A549 (cell line): Measurements from ENCODE around the gene ATN1. TPM values are rescaled to one million over a fixed set of nuclear protein-coding genes. Genes with fewer than 3 reads are reported as not detected.

Experiments used
- ATAC-seq, 2 experiments: fragments of 200-7000 bp in 1 of 2; fragments of >200 bp in 1 of 2; cut with Nextera tagmentation in 1 of 2; cut with Tn5 transposase in 1 of 2; 3 replicates each; pipeline versions ENCODE4 v1.8.0 to v1.9.1; 2018 to 2020; ENCODE audit warnings: mild to moderate bottlenecking in 1 of 2, moderate library complexity in 1 of 2
- CTCF ChIA-PET: fragments of 300-600 bp; sonication (Branson Sonifier 250); formaldehyde crosslinking; extraction: SDS; loops from one replicate; lab custom pipeline; 2021; ENCODE audit warnings: antibody characterized with exemption, inconsistent platforms; lab: Yijun Ruan, JAX
- POLR2A ChIA-PET: fragments of 350-600 bp; formaldehyde crosslinking; extraction: SDS; loops from one replicate; lab custom pipeline; 2021; ENCODE audit warnings: antibody characterized with exemption, inconsistent platforms; lab: Yijun Ruan, JAX
- DNase-seq, 2 experiments: peaks; one replicate each; pipeline versions ENCODE4 v3.0.0 to v3.0.0-alpha.2; 2011 to 2016; ENCODE audit warnings: low read depth in 1 of 2, low spot score in 1 of 2
- FAIRE-seq: peaks from 2 replicates; lab custom pipeline; 2011; peaks lifted over from hg19 to GRCh38; lab: Jason Lieb, UNC
- H3K27ac ChIP-seq, 2 experiments: fragments of >200 bp; sonication (Bioruptor Twin); formaldehyde crosslinking; 3 replicates each; pipeline ENCODE4 v1.5.1; 2016 to 2017
- H3K4me1 ChIP-seq: fragments of >200 bp; sonication (Bioruptor Twin); formaldehyde crosslinking; 3 replicates; pipeline ENCODE4 v1.6.1; 2016
- H3K4me2 ChIP-seq: fragments of >200 bp; sonication (Bioruptor Twin); formaldehyde crosslinking; 3 replicates; pipeline ENCODE4 v1.6.1; 2016
- H3K4me3 ChIP-seq: fragments of >200 bp; sonication (Bioruptor Twin); formaldehyde crosslinking; 3 replicates; pipeline ENCODE4 v1.5.1; 2016
- H3K9me3 ChIP-seq: fragments of >200 bp; sonication (Bioruptor Twin); formaldehyde crosslinking; 3 replicates; pipeline ENCODE4 v1.6.1; 2016
- BHLHE40 ChIP-seq: IDR thresholded peaks from 2 replicates; pipeline ENCODE4 v1.6.1; 2012; ENCODE audit warnings: low read depth, low read length, inconsistent platforms
- CHD4 ChIP-seq: fragments of 200-600 bp; sonication (generic); IDR thresholded peaks from 2 replicates; pipeline ENCODE4 v1.6.1; 2016; ENCODE audit warnings: antibody characterized with exemption, mild to moderate bottlenecking, borderline replicate concordance
- EHF ChIP-seq: fragments of 250-450 bp; sonication (Bioruptor Pico); IDR thresholded peaks from 2 replicates; pipeline ENCODE4 v1.5.0; 2020; ENCODE audit warnings: mild to moderate bottlenecking
- ELK1 ChIP-seq: fragments of 150-350 bp; IDR thresholded peaks from 2 replicates; pipeline ENCODE4 v1.6.1; 2014; ENCODE audit warnings: low read depth, mild to moderate bottlenecking, low read length
- EP300 ChIP-seq, 2 experiments: fragments of >200 bp; sonication (Bioruptor Twin); formaldehyde crosslinking; IDR thresholded peaks; 2 replicates in 1 of 2; 3 replicates in 1 of 2; pipeline ENCODE4 v1.6.1; 2016 to 2017
- HDAC2 ChIP-seq: fragments of 200-600 bp; sonication (generic); IDR thresholded peaks from 2 replicates; pipeline ENCODE4 v1.6.1; 2016
- HES2 ChIP-seq: fragments of >200 bp; sonication (Bioruptor Twin); formaldehyde crosslinking; IDR thresholded peaks from 2 replicates; pipeline ENCODE4 v1.6.1; 2016
- HOXA7 ChIP-seq: fragments of 250-450 bp; sonication (Bioruptor Pico); IDR thresholded peaks from 2 replicates; pipeline ENCODE4 v1.5.0; 2020; ENCODE audit warnings: mild to moderate bottlenecking, moderate library complexity
- HOXB5 ChIP-seq: fragments of 250-450 bp; sonication (Bioruptor Pico); IDR thresholded peaks from 2 replicates; pipeline ENCODE4 v1.5.0; 2020; ENCODE audit warnings: mild to moderate bottlenecking, moderate library complexity
- JUNB ChIP-seq: fragments of >200 bp; sonication (Bioruptor Twin); formaldehyde crosslinking; IDR thresholded peaks from 2 replicates; pipeline ENCODE4 v1.6.1; 2016
- KDM1A ChIP-seq: fragments of 200-600 bp; sonication (generic); IDR thresholded peaks from 2 replicates; pipeline ENCODE4 v1.6.1; 2016; ENCODE audit warnings: low read depth, mild to moderate bottlenecking
- NPAS2 ChIP-seq: fragments of 250-450 bp; sonication (Bioruptor Pico); IDR thresholded peaks from 2 replicates; pipeline ENCODE4 v1.8.0; 2022; ENCODE audit warnings: mild to moderate bottlenecking, moderate library complexity, borderline replicate concordance
- PBX3 ChIP-seq: IDR thresholded peaks from 2 replicates; pipeline ENCODE4 v1.6.1; 2012
- RAD21 ChIP-seq, 2 experiments: fragments of >200 bp in 1 of 2; sonication (Bioruptor Twin) in 1 of 2; formaldehyde crosslinking in 1 of 2; IDR thresholded peaks in 1 of 2; conservative IDR thresholded peaks in 1 of 2; 2 replicates in 1 of 2; 3 replicates in 1 of 2; pipeline ENCODE4 v1.6.1; 2012 to 2018; ENCODE audit warnings: inconsistent platforms in 1 of 2
- RFX5 ChIP-seq: fragments of 450-650 bp; IDR thresholded peaks from 2 replicates; pipeline ENCODE4 v1.7.1; 2014; ENCODE audit warnings: antibody characterized with exemption, mild to moderate bottlenecking, moderate library complexity
- RNF2 ChIP-seq: fragments of 200-600 bp; sonication (generic); IDR thresholded peaks from 2 replicates; pipeline ENCODE4 v1.6.1; 2016; ENCODE audit warnings: low read depth, mild to moderate bottlenecking, antibody characterized with exemption, moderate library complexity, borderline replicate concordance
- USF2 ChIP-seq: fragments of 450-650 bp; IDR thresholded peaks from 2 replicates; pipeline ENCODE4 v1.6.1; 2014; ENCODE audit warnings: antibody characterized with exemption
- ZNF302 ChIP-seq: fragments of 250-450 bp; sonication (Bioruptor Pico); IDR thresholded peaks from 2 replicates; pipeline ENCODE4 v1.9.0; 2021; ENCODE audit warnings: inconsistent platforms, mild to moderate bottlenecking, moderate library complexity
- WGBS: methylation state at CpG from one replicate; pipeline ENCODE4 v1.1.6; 2017; ENCODE audit errors: missing lambda C conversion rate; 5-methylcytosine and 5-hydroxymethylcytosine counted together
- polyA plus RNA-seq, 4 experiments: library from polyadenylated mRNA; depleted of rRNA in 3 of 4; stranded (reverse); fragments of >200 nt; fragmentation: RNase III in 1 of 4; extraction: RNeasy Plus Mini Kit Qiagen cat#74134 plus additional on column Dnase treatment in 1 of 4; gene quantifications; 2 replicates in 3 of 4; 3 replicates in 1 of 4; pipeline ENCODE4 v1.2.3, GENCODE V29; 2011 to 2017

ATN1 gene
- polyA plus RNA-seq, 2 of the 4 experiments (the other 2 are of a cell fraction), result 11.3 to 51.6 TPM

GRCh38 chr12:6966351-6966750 lies 38.6 kb downstream of the ATN1 start (continued):
- TF ChIP-seq HOXB5 (no peak), NPAS2 (CRISPR knock-in tag) (no peak), HES2 (no peak), HOXA7 (CRISPR knock-in tag) (no peak), KDM1A (no peak), CHD4 (no peak)

GRCh38 chr12:6967651-6968100 lies 39.9 kb downstream of the ATN1 start:
- 90% methylated on average over 10 of the region's 10 CpGs for WGBS
- TF ChIP-seq RNF2, result no peak
- TF ChIP-seq EHF, result no peak
- TF ChIP-seq, all 56 proteins: peak for 0
- ATAC-seq (no peak), DNase-seq (no peak), FAIRE-seq (no peak)
- Histone ChIP-seq H3K4me1 (peaks cover 40% of the 10 kb centered on the region), H3K9me3 (no peaks in the 10 kb centered on the region), H3K4me3 (no peak overlapping the region), H3K4me2 (no peak overlapping the region), H3K27ac (no peak overlapping the region)
- POLR2A ChIA-PET, result no interaction called here
- CTCF ChIA-PET, result interaction anchor here (1.0 to 3.6 kb wide), 11 partner anchors 10 to 145 kb away, joined by 3 to 44 read pairs (median 7); partner anchors contain the start of genes C12orf57, RNU7-1 and SPSB2

- DNase-seq, result no peak
- TF ChIP-seq RFX5, result no peak
- no peak for TF ChIP-seq RAD21 (conservative IDR thresholded peaks at IDR 0.05 in 1 of 2, IDR thresholded peaks at IDR 0.05 in 1 of 2)
- no peak for TF ChIP-seq EP300 (IDR thresholded peaks at IDR 0.05)
- no peak for TF ChIP-seq BHLHE40
- TF ChIP-seq USF2, result no peak
- TF ChIP-seq EHF, result no peak
- TF ChIP-seq CHD4, result no peak
- no peak for TF ChIP-seq PBX3
- no peak for TF ChIP-seq ELK1
- TF ChIP-seq ZNF302 (CRISPR knock-in tag), result no peak
- TF ChIP-seq HDAC2, result no peak
- no peak for TF ChIP-seq JUNB
- H3K4me1 ChIP-seq, result peaks cover 38% of the 10 kb centered on the region
- 89% methylated on average over 9 of the region's 9 CpGs for WGBS
- no peak for ATAC-seq
- H3K4me2 ChIP-seq, result peak overlapping the region; percentile 73
- CTCF ChIA-PET, result interaction anchor here (0.7 to 3.6 kb wide), 16 partner anchors 11 to 144 kb away, joined by 3 to 44 read pairs (median 5); partner anchors contain the start of genes C12orf57, C1RL, RNU7-1 and SPSB2
- POLR2A ChIA-PET, result interaction anchor here (1.5 kb wide), 1 partner anchor 24 kb away, joined by 4 read pairs; the partner anchor contains the start of genes C12orf57 and RNU7-1
- no peak overlapping the region; the same call in 2 of the 3 replicates for H3K4me3 ChIP-seq
- no peak for FAIRE-seq
- no peaks in the 10 kb centered on the region for H3K9me3 ChIP-seq
- 0 out of 6 replicates have a peak overlapping the region, but pooled peaks of 1 of the 2 experiments have one; percentile 7 for H3K27ac ChIP-seq
Measured at GRCh38 chr12:6968426-6968825, 40.7 kb downstream of the ATN1 start.
